ENCODE measurements around the gene CETP. TPM values are rescaled to one million over a fixed set of nuclear protein-coding genes. Genes with fewer than 3 reads are reported as not detected.

CETP gene
- polyA plus RNA-seq, 1 donor (not counting 4 experiments of a cell fraction or from before 2014, with no cell fraction given), result not detected

GRCh38 chr16:57023541-57024249 is 61.9 kb downstream of the CETP start:
- H3K27ac ChIP-seq (ENCODE audit: control insufficient read depth, insufficient read depth, low read length), result no peak overlapping the region
- no peak overlapping the region for H2AFZ ChIP-seq (ENCODE audit: control insufficient read depth, low read length)
- no peak overlapping the region for H3K4me3 ChIP-seq (ENCODE audit: control insufficient read depth in 2 of 3, extremely low read depth in 1 of 3, insufficient read depth in 2 of 3, low read depth in 1 of 3, low read length in 3 of 3)
- peaks cover 0 to 2% of the 10 kb centered on the region in 2 experiments for H3K36me3 ChIP-seq (ENCODE audit: control insufficient read depth in 2 of 2, extremely low read depth in 1 of 2, insufficient read depth in 2 of 2, low read length in 2 of 2)
- H3K9me3 ChIP-seq (ENCODE audit: control insufficient read depth, low read depth, low read length), result no peaks in the 10 kb centered on the region
- H3K4me1 ChIP-seq (ENCODE audit: control insufficient read depth, extremely low read depth, insufficient read depth, low read length), result peaks cover 12% of the 10 kb centered on the region
- no peak overlapping the region for H3K4me2 ChIP-seq (ENCODE audit: control insufficient read depth, extremely low read depth, insufficient read depth, low read depth, low read length)
- H3K9me1 ChIP-seq (ENCODE audit: control insufficient read depth, extremely low read depth, insufficient read depth, low read length), result no peaks in the 10 kb centered on the region
- no peaks in the 10 kb centered on the region for H4K20me1 ChIP-seq (ENCODE audit: control insufficient read depth, extremely low read depth, insufficient read depth, low read length)
- dilution Hi-C loops (cut with MboI; ENCODE audit: extremely low pct_ligation_motif_present, low sequenced_read_pairs), result no loop called here
- FAIRE-seq (no peak), DNase-seq (ENCODE audit: low read depth, low spot score) (no peak)
- no peak overlapping the region for H3K9ac ChIP-seq (ENCODE audit: control insufficient read depth, extremely low read depth, insufficient read depth, low read length)
- H3K27me3 ChIP-seq (ENCODE audit: control insufficient read depth, extremely low read depth, insufficient read depth, low read length), result no peaks in the 10 kb centered on the region
- TF ChIP-seq CTCF (optimal IDR thresholded peaks at IDR 0.05 in 1 of 3, IDR thresholded peaks at IDR 0.05 in 1 of 3, conservative IDR thresholded peaks at IDR 0.05 in 1 of 3; ENCODE audit: extremely low read depth in 1 of 3, insufficient read depth in 2 of 3, low read length in 3 of 3) (no peak), EZH2 (IDR thresholded peaks at IDR 0.05; ENCODE audit: low read length) (no peak)
- no peaks in the 10 kb centered on the region for H3K79me2 ChIP-seq (ENCODE audit: control insufficient read depth, insufficient read depth, low read length)

- Histone ChIP-seq H3K4me2 (ENCODE audit: control insufficient read depth, extremely low read depth, insufficient read depth, low read depth, low read length) (no peak overlapping the region), H3K9me3 (ENCODE audit: control insufficient read depth, low read depth, low read length) (no peaks in the 10 kb centered on the region), H3K9me1 (ENCODE audit: control insufficient read depth, extremely low read depth, insufficient read depth, low read length) (no peaks in the 10 kb centered on the region), H3K4me1 (ENCODE audit: control insufficient read depth, extremely low read depth, insufficient read depth, low read length) (peaks cover 24% of the 10 kb centered on the region), H3K36me3 (ENCODE audit: control insufficient read depth in 2 of 2, extremely low read depth in 1 of 2, insufficient read depth in 2 of 2, low read length in 2 of 2) (peaks cover 0 to 2% of the 10 kb centered on the region in 2 experiments), H3K27ac (ENCODE audit: control insufficient read depth, insufficient read depth, low read length) (no peak overlapping the region), H3K9ac (ENCODE audit: control insufficient read depth, extremely low read depth, insufficient read depth, low read length) (no peak overlapping the region), H2AFZ (ENCODE audit: control insufficient read depth, low read length) (no peak overlapping the region), H4K20me1 (ENCODE audit: control insufficient read depth, extremely low read depth, insufficient read depth, low read length) (no peaks in the 10 kb centered on the region), H3K79me2 (ENCODE audit: control insufficient read depth, insufficient read depth, low read length) (no peaks in the 10 kb centered on the region), H3K4me3 (ENCODE audit: control insufficient read depth in 2 of 3, extremely low read depth in 1 of 3, insufficient read depth in 2 of 3, low read depth in 1 of 3, low read length in 3 of 3) (no peak overlapping the region), H3K27me3 (ENCODE audit: control insufficient read depth, extremely low read depth, insufficient read depth, low read length) (no peaks in the 10 kb centered on the region)
- TF ChIP-seq EZH2 (IDR thresholded peaks at IDR 0.05; ENCODE audit: low read length), result no peak
- TF ChIP-seq CTCF (optimal IDR thresholded peaks at IDR 0.05 in 1 of 3, IDR thresholded peaks at IDR 0.05 in 1 of 3, conservative IDR thresholded peaks at IDR 0.05 in 1 of 3; ENCODE audit: extremely low read depth in 1 of 3, insufficient read depth in 2 of 3, low read length in 3 of 3), result no peak
- FAIRE-seq (no peak), DNase-seq (ENCODE audit: low read depth, low spot score) (no peak)
- dilution Hi-C loops (cut with MboI; ENCODE audit: extremely low pct_ligation_motif_present, low sequenced_read_pairs), result no loop called here
Measured at GRCh38 chr16:57024894-57025680, 63.3 kb downstream of the CETP start.
